HG02870 (cell line): ENCODE data around the gene PTPN21.

Source experiments
- ATAC-seq: cut with Tn5 transposase; IDR thresholded peaks from one replicate; pipeline ENCODE4 v1.9.1; 2021; ENCODE audit warnings: mild to moderate bottlenecking, moderate library complexity; ENCODE audit not compliant: unreplicated experiment

The PTPN21 gene

GRCh38 chr14:88554457-88555286, at the start of gene PTPN21:
Gene PTPN21, minus strand, starts transcription at chr14:88555007. Its CDS starts 4,590 bp downstream, at chr14:88550417.
- ATAC-seq = no peak

- no peak for ATAC-seq
Observed at GRCh38 chr14:88604212-88604611, 49.4 kb upstream of the PTPN21 start.

DNA sequence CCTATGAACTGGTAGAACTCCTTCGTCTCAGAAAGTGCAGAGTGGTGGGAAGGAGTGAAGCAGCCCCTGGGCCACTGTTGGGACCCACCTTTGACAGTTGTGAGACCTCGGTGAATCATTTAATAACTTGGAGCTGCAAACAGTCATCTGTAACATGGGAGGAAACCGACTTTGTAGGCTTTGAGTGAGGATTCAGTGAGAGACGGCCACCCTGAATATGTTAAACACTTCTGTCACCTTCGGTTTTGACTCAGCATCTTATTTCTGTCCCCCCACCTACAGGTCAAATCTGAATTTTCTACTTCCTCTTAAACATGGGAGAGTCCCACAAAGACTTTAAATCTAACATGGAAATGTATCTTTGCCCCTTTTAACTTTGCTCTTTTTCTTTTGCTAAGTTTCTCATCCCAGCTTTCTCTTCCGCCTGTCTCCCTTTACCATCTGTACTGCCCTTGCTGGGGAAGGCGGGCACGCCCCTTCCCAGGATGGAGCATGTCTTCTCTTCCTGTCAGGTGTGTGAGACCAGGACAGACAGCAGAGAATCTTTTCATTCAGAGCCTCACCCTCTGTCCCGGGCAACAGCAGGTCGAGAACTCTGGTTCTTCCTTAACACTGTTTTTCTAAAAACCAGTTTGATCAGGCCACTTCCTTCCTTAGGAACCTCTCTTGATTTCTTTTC, 45.1 kb upstream of the PTPN21 start:
- peak; percentile 88 for ATAC-seq

- ATAC-seq = peak; percentile 42
Observed at GRCh38 chr14:88599326-88599725, 44.5 kb upstream of the PTPN21 start.

GRCh38 chr14:88598097-88598675, 43.4 kb upstream of the PTPN21 start:
- no peak for ATAC-seq

DNA sequence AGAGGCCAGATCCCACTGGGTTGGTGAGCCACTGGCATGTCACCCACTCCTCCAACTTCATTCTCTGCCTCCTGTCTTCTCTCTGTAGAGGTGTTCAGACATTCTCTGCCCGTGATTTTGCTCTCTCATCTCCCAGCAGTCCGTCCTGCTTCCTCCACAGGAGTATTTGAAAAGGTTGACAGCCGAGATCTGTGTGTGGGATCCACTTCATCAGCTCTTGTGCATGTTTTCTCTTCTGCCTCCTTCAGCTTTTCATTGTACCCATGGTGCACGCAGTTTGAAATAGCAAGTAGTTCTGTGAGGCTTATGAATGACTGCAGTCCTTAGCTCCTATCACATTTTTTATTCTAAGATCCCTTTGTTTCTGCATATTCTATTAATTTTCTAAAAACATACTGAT, 42.8 kb upstream of the PTPN21 start:
- ATAC-seq = no peak

DNA sequence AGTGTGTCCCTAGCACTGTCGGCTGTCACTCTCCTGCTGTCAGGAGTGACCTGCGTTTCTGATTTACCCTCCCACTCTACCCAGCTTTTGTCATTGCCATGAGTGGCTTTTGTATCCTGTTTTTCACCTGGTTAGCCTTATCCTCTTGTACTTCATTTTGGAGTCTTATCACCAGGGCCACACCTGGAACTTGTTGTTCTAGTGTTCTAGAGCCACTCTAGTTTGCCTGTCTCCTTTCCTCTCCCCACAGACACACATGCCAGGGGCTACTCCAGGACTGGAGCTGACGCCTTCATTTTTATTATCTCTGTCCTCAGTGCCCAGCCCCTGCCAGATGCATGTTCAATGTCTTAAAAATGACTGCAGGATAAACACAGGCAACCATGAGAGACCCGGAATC, 42.2 kb upstream of the PTPN21 start:
- no peak for ATAC-seq

DNA sequence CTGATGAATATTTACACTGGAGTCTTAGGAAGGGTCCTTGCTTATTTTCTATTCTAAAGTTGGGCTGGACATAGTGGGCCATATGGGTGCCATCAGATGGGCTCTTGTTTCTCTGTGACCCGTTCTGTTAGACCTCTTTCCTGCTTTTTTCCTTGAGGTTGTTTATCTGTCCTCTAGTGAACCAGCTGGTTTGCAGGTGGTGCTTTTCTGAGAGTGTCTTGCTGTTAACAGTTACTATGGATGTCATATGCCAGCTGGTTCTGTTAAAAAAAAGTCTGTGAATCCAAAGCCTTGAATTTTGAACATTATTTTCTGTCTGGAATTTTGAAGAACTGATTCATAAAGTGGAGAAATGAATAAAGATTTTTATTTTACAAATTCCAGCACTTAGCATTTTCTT, 37.2 kb upstream of the PTPN21 start:
- no peak for ATAC-seq

GRCh38 chr14:88590173-88590572, 35.4 kb upstream of the PTPN21 start:
- no peak for ATAC-seq

DNA sequence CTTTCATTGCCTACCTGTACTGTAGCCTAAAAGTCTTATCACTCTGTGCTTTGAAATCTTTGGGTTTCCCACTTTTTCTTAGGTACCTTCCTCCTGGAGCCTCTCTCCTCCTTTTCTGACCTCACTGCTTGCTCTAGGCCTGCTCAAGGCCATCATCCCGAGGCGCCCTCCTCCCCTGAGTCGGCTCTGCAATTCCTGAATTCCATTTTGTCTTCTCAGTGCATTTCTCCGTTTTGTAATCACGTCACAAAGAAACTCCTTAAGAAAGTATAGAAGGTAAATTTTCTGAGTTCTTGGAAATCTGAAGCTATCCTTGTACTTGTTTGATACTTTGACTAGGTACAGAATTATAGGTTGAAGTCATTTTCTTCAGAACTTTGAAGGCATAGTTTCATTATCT, 33.3 kb upstream of the PTPN21 start:
- no peak for ATAC-seq

DNA sequence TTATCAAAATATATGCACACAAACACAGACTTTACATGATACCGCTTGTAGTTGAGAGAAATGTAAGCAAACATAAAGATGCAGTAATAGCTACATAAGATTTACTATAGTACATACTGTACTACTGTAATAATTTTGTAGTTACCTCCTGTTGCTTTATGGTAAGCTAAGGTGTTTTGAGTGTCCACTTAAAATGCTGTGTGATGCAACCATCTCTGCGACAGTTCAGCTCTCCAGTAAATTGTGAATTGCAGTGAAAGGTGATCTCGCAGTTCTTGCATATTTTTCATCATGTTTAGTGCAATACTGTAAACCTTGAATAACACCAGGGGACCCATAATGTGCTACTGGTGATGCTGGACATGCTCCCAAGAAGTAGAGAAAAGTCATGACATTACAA, 29.6 kb upstream of the PTPN21 start:
- ATAC-seq = no peak

DNA sequence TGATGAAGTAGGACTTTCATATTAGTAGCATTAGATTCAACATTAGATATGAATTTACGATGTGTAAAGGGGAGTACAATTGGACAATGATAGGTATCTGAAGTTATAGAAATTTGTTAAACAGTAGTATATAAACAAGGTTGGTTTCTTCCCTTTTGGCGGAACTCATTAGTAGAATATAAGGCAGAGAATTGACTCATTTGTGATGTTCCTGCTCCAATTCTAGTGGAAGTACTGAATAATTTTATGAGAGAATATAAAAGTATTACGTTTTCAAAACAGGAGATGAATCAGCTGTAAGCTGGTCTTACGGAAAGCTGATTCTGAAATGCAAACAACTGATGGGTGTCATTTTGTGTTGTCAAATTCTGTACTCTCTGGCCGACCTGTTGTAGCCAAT, 21.4 kb upstream of the PTPN21 start:
- no peak for ATAC-seq

DNA sequence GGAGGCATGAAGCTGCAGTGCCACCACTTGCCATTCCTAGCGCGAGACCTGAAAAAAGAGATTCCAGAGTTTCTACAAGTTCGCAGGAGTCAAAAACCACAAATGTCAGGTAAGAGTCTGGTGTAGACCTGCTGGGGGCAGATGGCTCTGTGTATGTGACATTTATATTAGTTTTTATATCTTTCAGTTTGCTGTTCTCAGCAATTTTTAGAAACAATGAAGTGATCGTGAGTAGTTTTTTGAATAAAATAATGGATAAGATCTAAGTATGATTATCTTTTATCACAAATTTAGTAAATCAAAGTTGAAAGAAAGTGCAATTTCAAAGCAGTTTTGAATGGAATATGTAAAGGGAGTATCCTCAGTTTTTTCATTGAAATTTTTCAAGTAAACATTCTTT, 17.3 kb upstream of the PTPN21 start:
- ATAC-seq = no peak

DNA sequence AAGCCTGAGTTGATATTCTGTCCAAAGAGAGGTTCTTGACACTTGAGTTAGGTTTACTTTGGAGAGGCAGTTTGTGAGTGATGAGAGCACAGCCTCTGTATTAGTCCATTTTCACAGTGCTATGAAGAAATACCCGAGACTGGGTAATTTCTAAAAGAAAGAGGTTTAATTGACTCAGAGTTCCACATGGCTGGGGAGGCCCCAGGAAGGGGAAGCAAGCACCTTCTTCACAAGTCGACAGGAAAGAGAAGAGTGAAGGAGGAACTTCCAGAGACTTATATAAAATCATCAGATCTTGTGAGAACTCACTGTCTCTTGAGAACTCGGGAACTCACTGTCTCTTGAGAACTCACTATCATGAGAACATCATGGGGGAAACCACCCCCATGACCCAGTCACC, 13.4 kb upstream of the PTPN21 start:
- ATAC-seq = no peak

GRCh38 chr14:88565427-88565826, 10.6 kb upstream of the PTPN21 start:
- ATAC-seq = no peak

- ATAC-seq = no peak
Observed at GRCh38 chr14:88563845-88564244, 9.0 kb upstream of the PTPN21 start.

- peak; percentile 94 for ATAC-seq
Observed at GRCh38 chr14:88562831-88563686, 8.3 kb upstream of the PTPN21 start, which contains the start of gene ZC3H14. Gene ZC3H14, plus strand, starts transcription at chr14:88563037. Its CDS starts 97 bp downstream, at chr14:88563134.

GRCh38 chr14:88562532-88562830, 7.7 kb upstream of the PTPN21 start:
- no peak for ATAC-seq

DNA sequence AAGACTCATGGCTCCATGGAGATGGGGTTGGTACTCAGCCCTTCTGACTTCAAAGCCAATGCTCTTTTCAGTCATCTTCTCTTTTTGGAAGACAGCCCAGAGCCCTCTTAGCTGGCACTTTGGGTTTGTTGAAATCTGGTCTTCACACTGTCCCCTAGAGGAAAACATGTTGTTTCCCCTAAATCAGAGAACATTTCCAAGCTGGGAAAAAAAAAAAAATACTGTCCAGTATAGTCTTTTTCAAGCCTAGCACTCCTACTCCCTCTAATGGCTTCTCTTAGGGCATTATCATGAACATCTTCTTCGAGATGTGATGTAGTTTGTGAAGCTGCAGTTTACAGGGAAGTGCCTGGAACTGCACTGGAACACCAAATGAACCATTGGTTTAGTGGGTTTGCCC, 5.0 kb upstream of the PTPN21 start:
- no peak for ATAC-seq

DNA sequence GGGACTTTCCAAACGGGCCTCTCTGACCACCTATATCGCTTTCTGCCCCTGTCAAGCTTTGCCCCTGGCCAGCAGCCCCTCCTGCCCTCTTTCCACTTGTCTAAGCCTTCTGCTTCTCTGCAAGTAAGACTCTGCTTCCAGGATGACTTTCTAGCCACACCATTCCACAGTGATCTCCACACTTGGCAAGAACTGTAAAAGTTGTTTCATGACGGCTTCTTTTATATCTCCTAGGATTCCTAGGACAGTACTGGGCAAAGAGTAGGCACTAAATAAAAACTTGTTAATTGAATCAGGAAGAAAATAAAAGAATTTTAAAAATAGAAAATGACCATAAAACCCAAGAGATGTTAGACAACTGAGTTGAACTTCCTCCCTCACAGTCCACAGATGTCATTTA, 1.8 kb upstream of the PTPN21 start:
- no peak for ATAC-seq

- no peak for ATAC-seq
Observed at GRCh38 chr14:88553886-88554456, 836 bp downstream of the PTPN21 start.
